K562 (cell line): ENCODE measurements around the gene ZNF219. TPM values are rescaled to one million over a fixed set of nuclear protein-coding genes. Genes with fewer than 3 reads are reported as not detected.

Experiments
- BCL6 ChIP-seq: fragments of 250-450 bp; sonication (Bioruptor Pico); IDR thresholded peaks from 2 replicates; pipeline ENCODE4 v1.4.0; 2020
- BDP1 ChIP-seq: IDR thresholded peaks from 3 replicates; pipeline ENCODE4 v1.6.1; 2011; ENCODE audit not compliant: insufficient read length, insufficient read depth
- BRF1 ChIP-seq: IDR thresholded peaks from 3 replicates; pipeline ENCODE4 v1.6.1; 2011; ENCODE audit warnings: borderline replicate concordance, mild to moderate bottlenecking; ENCODE audit not compliant: insufficient read length; ENCODE audit errors: extremely low read depth
- CBX8 ChIP-seq: fragments of 200-600 bp; sonication (generic); IDR thresholded peaks from 2 replicates; pipeline ENCODE4 v1.6.1; 2012; ENCODE audit warnings: borderline replicate concordance, mixed run types, low read depth, mild to moderate bottlenecking, moderate library complexity, mixed read lengths, low read length, control low read depth, inconsistent platforms; ENCODE audit not compliant: poor library complexity, severe bottlenecking; ENCODE audit errors: extremely low read depth
- CEBPG ChIP-seq, 3 experiments: fragments of 200-800 bp in 1 of 3; sonication (Bioruptor generic) in 1 of 3; sonication (generic) in 1 of 3; formaldehyde crosslinking in 1 of 3; IDR thresholded peaks in 2 of 3; conservative IDR thresholded peaks in 1 of 3; 2 replicates each; pipeline versions ENCODE4 v1.6.1 to v1.8.0; 2016 to 2022; ENCODE audit warnings: missing compliant biosample characterization in 2 of 3, missing genetic modification characterization in 2 of 3, mild to moderate bottlenecking in 1 of 3, missing genetic modification reagents in 1 of 3
- DPF2 ChIP-seq: fragments of 450-650 bp; IDR thresholded peaks from 2 replicates; pipeline ENCODE4 v1.6.1; 2016
- FIP1L1 ChIP-seq: fragments of 200-400 bp; formaldehyde crosslinking; IDR thresholded peaks from 2 replicates; pipeline ENCODE4 v1.6.1; 2018; ENCODE audit warnings: mild to moderate bottlenecking, low read depth, low read length; ENCODE audit not compliant: poor library complexity, severe bottlenecking
- FOXJ3 ChIP-seq: sonication (generic); formaldehyde crosslinking; IDR thresholded peaks from 2 replicates; pipeline ENCODE4 v1.4.0; 2020; ENCODE audit warnings: mild to moderate bottlenecking, missing genetic modification reagents
- FUS ChIP-seq: fragments of 200-400 bp; formaldehyde crosslinking; optimal IDR thresholded peaks from 2 replicates; pipeline ENCODE3; 2017; ENCODE audit warnings: low read depth, low read length
- GATA2 ChIP-seq: sonication (generic); formaldehyde crosslinking; IDR thresholded peaks from 2 replicates; pipeline ENCODE4 v1.4.0; 2020; ENCODE audit warnings: mild to moderate bottlenecking, missing genetic modification reagents
- GATAD2B ChIP-seq: fragments of 450-650 bp; IDR thresholded peaks from 2 replicates; pipeline ENCODE4 v1.6.1; 2017; ENCODE audit warnings: mild to moderate bottlenecking, borderline replicate concordance
- HDAC3 ChIP-seq: fragments of 450-650 bp; IDR thresholded peaks from 2 replicates; pipeline ENCODE4 v1.6.1; 2018; ENCODE audit warnings: borderline replicate concordance, mild to moderate bottlenecking, moderate library complexity; ENCODE audit not compliant: partially characterized antibody
- MTA2 ChIP-seq: fragments of 450-650 bp; IDR thresholded peaks from 2 replicates; pipeline ENCODE4 v1.6.1; 2016; ENCODE audit warnings: low read depth
- MTF1 ChIP-seq: fragments of 250-450 bp; sonication (Bioruptor Pico); IDR thresholded peaks from 2 replicates; pipeline ENCODE4 v1.9.0; 2021; ENCODE audit warnings: moderate library complexity, mild to moderate bottlenecking, inconsistent platforms, borderline replicate concordance
- POU5F1 ChIP-seq: fragments of 150-350 bp; IDR thresholded peaks from 2 replicates; pipeline ENCODE4 v1.6.1; 2014; ENCODE audit warnings: borderline replicate concordance, low read length, low read depth, mild to moderate bottlenecking; ENCODE audit not compliant: partially characterized antibody
- TBL1XR1 ChIP-seq, 2 experiments: IDR thresholded peaks; 2 replicates each; pipeline ENCODE4 v1.6.1; 2012; ENCODE audit warnings: improper control_type of control experiment in 2 of 2, low read length in 2 of 2, mild to moderate bottlenecking in 1 of 2
- WHSC1 ChIP-seq: IDR thresholded peaks from one replicate; pipeline ENCODE4 v1.6.1; 2012; ENCODE audit warnings: low read length, control low read depth, inconsistent platforms
- ZNF140 ChIP-seq: fragments of 250-450 bp; sonication (Bioruptor Pico); IDR thresholded peaks from 2 replicates; pipeline ENCODE4 v1.8.0; 2021; ENCODE audit warnings: moderate library complexity, mild to moderate bottlenecking, inconsistent platforms
- ZNF354B ChIP-seq: fragments of 250-450 bp; sonication (Bioruptor Pico); IDR thresholded peaks from 2 replicates; pipeline ENCODE4 v1.4.0; 2020
- polyA plus RNA-seq, 8 experiments: library from polyadenylated mRNA; depleted of rRNA in 4 of 8; stranded (reverse) in 5 of 8; unstranded in 3 of 8; fragments of >200 nt; fragmentation: Nextera tagmentation in 2 of 8; fragmentation: Illumina TruSeq in 1 of 8; extraction: Ambion mirVana in 2 of 8; extraction: Trizol in 1 of 8; gene quantifications; 2 replicates each; pipeline versions ENCODE4 v1.2.1 to v1.2.3, GENCODE V29; 2011 to 2014; ENCODE audit warnings: inconsistent platforms in 1 of 8, missing spikeins in 1 of 8
- total RNA-seq, 7 experiments: library from RNA; depleted of rRNA in 6 of 7; stranded (reverse); fragments of >200 nt in 6 of 7; fragmentation: Illumina TruSeq in 2 of 7; extraction: Trizol in 2 of 7; gene quantifications; 2 replicates each; pipeline versions ENCODE4 v1.2.1 to v1.2.3, GENCODE V29; 2011 to 2021; ENCODE audit warnings: low replicate concordance in 1 of 7
- TF ChIP-seq, protein P1 (sequence below): sonication (generic); formaldehyde crosslinking; IDR thresholded peaks from 2 replicates; pipeline ENCODE4 v1.8.1; 2023; ENCODE audit warnings: mild to moderate bottlenecking, missing genetic modification reagents
- TF ChIP-seq, protein P2 (sequence below): fragments of 250-450 bp; sonication (Bioruptor Pico); IDR thresholded peaks from 2 replicates; pipeline ENCODE4 v1.8.0; 2021; ENCODE audit warnings: borderline replicate concordance, mild to moderate bottlenecking, moderate library complexity; ENCODE audit not compliant: poor library complexity, severe bottlenecking
- TF ChIP-seq, protein P3 (sequence below): fragments of 450-650 bp; IDR thresholded peaks from 2 replicates; pipeline ENCODE4 v1.6.1; 2017; ENCODE audit warnings: mild to moderate bottlenecking, moderate library complexity
- TF ChIP-seq, protein P4 (sequence below): sonication (generic); formaldehyde crosslinking; IDR thresholded peaks from 2 replicates; pipeline ENCODE4 v1.8.0; 2022; ENCODE audit warnings: missing genetic modification reagents, mild to moderate bottlenecking, moderate library complexity, borderline replicate concordance

Gene ZNF219
- total and polyA plus RNA-seq, 9 of the 15 experiments (the other 6 are each of a cell fraction or from before 2014, with no cell fraction given), result 0.29 to 10.6 (median 2.8) TPM

DNA sequence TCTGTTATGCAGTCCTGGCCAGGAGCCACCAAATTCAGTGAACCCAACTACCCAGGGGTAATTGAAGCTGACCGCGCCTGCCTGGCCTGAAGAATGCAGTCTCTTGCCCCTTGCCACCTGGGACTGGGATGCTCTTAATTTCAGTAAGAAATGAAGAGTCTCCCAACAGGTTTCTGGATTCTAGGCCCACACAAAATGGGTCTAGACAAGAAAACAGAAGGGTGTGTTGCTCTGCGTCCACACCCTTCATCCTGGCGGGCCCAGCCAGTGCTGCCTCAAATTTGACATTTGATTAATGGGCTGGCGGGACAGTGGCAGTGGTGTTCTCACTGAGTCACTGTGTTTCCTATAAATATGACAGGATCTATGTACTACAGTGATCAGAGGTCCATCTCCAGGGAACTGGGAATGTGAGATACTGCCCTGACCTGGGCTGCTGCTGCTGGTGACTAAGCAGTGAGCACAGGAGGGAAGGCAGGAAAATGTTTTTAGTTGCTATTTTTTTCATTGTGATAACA is 8.9 kb upstream of the ZNF219 start (continued):
- no peak for TF ChIP-seq TBL1XR1 (IDR thresholded peaks at IDR 0.05; ENCODE audit: low read length in 2 of 2)
- TF ChIP-seq ZNF140 (CRISPR knock-in tag), result no peak
- TF ChIP-seq HDAC3, result no peak
- TF ChIP-seq, protein P1, sequence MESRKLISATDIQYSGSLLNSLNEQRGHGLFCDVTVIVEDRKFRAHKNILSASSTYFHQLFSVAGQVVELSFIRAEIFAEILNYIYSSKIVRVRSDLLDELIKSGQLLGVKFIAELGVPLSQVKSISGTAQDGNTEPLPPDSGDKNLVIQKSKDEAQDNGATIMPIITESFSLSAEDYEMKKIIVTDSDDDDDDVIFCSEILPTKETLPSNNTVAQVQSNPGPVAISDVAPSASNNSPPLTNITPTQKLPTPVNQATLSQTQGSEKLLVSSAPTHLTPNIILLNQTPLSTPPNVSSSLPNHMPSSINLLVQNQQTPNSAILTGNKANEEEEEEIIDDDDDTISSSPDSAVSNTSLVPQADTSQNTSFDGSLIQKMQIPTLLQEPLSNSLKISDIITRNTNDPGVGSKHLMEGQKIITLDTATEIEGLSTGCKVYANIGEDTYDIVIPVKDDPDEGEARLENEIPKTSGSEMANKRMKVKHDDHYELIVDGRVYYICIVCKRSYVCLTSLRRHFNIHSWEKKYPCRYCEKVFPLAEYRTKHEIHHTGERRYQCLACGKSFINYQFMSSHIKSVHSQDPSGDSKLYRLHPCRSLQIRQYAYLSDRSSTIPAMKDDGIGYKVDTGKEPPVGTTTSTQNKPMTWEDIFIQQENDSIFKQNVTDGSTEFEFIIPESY (CRISPR knock-in tag), result no peak
- no peak for TF ChIP-seq FIP1L1
- TF ChIP-seq BRF1, result no peak
- no peak for TF ChIP-seq WHSC1
- TF ChIP-seq ZNF354B (CRISPR knock-in tag), result no peak
- TF ChIP-seq BCL6, result no peak
- TF ChIP-seq GATAD2B, result 0 out of 2 replicates have a peak, but pooled peaks have one; percentile 61
- peak; percentile 76 for TF ChIP-seq DPF2
- no peak for TF ChIP-seq POU5F1
- TF ChIP-seq, protein P2, sequence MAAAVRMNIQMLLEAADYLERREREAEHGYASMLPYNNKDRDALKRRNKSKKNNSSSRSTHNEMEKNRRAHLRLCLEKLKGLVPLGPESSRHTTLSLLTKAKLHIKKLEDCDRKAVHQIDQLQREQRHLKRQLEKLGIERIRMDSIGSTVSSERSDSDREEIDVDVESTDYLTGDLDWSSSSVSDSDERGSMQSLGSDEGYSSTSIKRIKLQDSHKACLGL (CRISPR knock-in tag), result no peak
- no peak for TF ChIP-seq FOXJ3 (CRISPR knock-in tag)
- TF ChIP-seq, protein P3, sequence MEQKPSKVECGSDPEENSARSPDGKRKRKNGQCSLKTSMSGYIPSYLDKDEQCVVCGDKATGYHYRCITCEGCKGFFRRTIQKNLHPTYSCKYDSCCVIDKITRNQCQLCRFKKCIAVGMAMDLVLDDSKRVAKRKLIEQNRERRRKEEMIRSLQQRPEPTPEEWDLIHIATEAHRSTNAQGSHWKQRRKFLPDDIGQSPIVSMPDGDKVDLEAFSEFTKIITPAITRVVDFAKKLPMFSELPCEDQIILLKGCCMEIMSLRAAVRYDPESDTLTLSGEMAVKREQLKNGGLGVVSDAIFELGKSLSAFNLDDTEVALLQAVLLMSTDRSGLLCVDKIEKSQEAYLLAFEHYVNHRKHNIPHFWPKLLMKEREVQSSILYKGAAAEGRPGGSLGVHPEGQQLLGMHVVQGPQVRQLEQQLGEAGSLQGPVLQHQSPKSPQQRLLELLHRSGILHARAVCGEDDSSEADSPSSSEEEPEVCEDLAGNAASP, result no peak
- TF ChIP-seq BDP1, result no peak
- TF ChIP-seq, protein P4, sequence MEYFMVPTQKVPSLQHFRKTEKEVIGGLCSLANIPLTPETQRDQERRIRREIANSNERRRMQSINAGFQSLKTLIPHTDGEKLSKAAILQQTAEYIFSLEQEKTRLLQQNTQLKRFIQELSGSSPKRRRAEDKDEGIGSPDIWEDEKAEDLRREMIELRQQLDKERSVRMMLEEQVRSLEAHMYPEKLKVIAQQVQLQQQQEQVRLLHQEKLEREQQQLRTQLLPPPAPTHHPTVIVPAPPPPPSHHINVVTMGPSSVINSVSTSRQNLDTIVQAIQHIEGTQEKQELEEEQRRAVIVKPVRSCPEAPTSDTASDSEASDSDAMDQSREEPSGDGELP (CRISPR knock-in tag), result no peak
- TF ChIP-seq CBX8, result no peak
- TF ChIP-seq MTF1 (CRISPR knock-in tag), result no peak
- TF ChIP-seq FUS, result no peak
- TF ChIP-seq MTA2, result 0 out of 2 replicates have a peak, but pooled peaks have one; percentile 15
- TF ChIP-seq GATA2 (CRISPR knock-in tag), result no peak
- no peak for TF ChIP-seq CEBPG (CRISPR knock-in tag; IDR thresholded peaks at IDR 0.05)
- no peak for TF ChIP-seq CEBPG (tag; conservative IDR thresholded peaks at IDR 0.05 in 1 of 2, IDR thresholded peaks at IDR 0.05 in 1 of 2)
